ENCODE results near the gene GCSAM.

The GCSAM gene

GRCh38 chr3:112072387-112073060 lies 60.5 kb downstream of the GCSAM start:
- DNase-seq (ENCODE audit: low read depth): peak; percentile 6

All from stimulated activated CD8-positive, alpha-beta memory T cell treated with anti-CD3 and anti-CD28 coated beads, Interleukin-7, amount 100 ng/mL, for 24 hours (primary cell).